Measurements from ENCODE around the gene IMPDH2.

The IMPDH2 gene

DNA sequence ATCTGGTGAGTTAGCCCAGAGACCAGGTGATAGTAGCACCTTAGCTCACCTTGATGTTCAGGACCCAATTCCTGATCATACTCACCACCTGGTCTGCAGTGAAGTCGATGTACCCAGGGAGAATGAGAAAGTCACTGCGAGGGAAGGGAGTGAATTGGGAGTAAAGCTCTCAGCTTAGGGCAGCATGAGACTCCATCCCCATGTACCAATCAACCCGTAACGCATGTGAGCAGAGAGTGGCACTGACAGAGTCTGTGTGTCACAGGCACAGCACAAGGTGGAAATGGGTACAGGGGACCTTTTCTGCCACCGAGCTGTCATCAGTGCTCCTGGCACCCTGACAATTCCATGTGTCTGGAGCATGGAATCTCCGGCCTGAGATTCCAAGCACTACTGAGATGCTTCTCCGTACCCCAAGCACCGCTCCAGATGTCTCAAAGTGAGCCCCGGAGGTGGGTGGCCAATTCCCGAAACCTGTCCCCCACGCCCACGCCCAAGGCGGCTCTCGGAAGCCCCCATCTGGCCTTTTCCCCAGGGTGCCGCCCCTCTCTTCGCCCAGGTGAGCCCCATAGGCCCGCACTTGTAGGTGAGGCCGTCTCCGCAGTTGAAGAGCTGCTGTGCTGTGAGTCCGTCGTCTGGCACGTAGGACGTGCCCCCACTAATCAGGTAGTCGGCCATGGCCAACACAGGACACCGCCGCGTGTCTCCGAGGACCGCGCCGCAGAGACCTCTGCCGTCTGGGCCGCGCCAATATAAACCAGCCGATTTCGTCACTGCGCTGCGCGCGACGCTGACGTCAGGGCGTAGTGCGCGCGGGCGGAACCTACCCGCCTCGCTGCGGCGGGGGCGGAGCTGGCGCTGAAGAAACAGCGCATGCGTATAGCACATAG lies at the start of gene IMPDH2:
TSS of gene IMPDH2 (minus strand) at position 726 of the 890 bp plus-strand sequence. CDS start at position 678, 48 bp downstream.
- DNase-seq (ENCODE audit: low spot score): peak; percentile 95

DNA sequence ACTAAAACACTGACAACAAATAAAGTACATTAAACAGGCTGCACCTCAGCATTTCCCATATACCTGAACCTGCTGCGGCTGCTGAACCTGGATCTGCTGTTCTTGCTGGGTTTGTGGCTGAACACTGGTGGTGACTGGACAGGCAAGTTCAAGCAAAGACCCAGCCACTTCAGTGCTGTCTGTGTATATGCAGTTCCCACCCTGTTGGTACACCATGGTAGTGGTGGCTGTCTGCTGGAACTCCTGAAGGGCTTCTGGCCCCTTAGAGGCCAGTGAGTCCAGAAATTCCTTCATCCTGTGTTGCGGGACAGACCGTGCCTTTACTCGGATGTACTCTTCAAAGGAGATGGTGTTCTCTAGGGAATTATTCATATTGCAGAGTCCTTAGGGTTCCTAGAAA lies 47.4 kb upstream of the IMPDH2 start:
- DNase-seq (ENCODE audit: low spot score): no peak

DNA sequence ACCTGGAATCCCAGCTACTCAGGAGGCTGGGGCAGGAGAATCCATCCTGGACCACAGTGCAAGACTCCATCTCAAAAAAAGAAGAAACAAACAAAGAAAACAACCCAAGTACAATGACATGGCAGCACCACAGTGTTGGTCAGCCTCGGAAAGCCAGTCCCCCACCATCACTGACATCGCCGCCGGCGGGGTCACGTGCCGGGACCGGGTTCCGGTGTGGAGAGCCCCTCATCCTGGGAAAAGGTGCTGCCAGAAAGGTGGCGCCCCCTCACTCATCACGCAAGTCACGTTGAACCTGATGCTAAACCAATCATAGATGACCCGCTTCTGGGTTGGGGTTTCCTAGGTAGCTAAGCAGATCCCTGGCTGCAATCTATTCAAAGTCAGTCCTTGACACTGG lies 46.9 kb upstream of the IMPDH2 start:
- no peak for DNase-seq (ENCODE audit: low spot score)

DNA sequence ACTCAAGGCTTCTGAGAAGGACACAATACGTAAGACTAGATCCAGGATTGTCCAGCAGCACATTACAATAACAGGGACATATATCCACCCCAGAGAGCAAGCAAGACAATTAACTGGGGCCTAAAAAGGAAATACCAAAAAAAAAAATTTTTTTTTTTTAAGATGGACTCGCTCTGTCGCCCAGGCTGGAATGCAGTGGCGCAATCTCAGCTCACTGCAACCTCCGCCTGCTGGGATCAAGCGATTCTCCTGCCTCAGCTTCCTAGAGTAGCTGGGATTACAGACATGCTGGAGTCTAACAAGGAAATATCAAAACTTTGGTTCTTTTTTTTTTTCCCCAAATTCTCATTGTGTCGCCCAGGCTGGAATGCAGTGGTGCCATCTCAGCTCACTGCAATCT lies 28.8 kb upstream of the IMPDH2 start:
- DNase-seq (ENCODE audit: low spot score): no peak

DNA sequence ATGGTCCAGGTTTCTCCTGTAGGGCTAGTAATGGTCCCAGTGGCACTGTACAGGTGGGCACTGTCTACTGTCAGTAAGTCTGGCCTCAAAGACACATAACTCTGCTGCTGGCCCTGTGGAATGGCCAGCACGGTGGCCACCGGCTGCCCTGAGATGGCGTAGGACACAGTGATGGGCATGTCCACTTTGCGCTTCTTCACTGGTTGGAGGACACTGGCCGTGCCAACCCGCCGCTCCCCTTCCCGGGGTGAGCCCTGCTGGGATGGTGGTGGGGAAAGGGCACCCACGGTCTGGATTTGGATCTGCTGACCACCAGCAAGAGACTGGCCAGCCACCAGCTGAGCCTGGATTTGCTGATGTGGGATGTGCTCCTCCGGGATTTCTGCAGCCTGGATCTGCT lies 28.1 kb upstream of the IMPDH2 start:
- DNase-seq (ENCODE audit: low spot score): no peak

DNA sequence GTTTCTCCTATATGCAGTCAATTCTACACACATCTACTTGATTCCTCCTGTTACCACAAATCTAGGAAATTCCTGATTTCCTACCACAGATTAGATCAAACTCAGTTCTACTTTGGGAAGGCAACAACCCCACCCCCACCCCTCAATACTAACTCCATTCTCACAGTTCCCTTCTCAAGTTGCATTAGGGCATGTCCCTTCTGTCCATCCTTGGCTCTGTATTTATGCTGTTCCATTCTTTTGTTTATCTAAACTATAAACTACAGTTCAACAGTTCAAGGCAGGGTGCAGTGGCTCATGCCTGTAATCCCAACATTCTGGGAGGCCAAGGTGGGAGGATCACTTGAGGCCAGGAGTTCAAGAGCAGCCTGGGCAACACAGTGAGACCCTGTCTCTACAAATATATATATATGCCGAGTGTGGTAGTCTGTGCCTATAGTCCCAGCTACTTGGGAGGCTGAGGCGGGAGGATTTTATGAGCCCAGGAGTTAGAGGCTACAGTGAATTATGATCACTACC lies 25.2 kb upstream of the IMPDH2 start:
- no peak for DNase-seq (ENCODE audit: low spot score)

DNA sequence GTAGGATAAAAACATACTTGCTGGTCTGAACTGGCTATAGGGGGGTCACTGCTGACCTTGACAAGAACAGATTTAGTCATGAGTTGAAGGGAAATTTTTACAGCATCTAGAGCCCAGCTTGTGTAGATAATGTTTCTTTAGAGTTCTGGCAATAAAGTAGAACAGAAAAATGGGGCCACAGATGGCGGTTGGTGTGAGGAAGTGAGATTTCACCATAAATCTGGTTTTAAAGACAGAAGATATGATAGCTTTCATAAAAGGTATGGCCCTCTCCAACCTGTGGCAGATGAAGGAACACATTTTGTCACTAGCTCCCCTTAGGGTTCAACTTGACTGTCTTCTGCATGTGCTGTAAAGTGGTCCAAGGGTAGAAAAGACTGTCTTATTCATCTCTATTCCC lies 24.3 kb upstream of the IMPDH2 start:
- DNase-seq (ENCODE audit: low spot score): no peak

DNA sequence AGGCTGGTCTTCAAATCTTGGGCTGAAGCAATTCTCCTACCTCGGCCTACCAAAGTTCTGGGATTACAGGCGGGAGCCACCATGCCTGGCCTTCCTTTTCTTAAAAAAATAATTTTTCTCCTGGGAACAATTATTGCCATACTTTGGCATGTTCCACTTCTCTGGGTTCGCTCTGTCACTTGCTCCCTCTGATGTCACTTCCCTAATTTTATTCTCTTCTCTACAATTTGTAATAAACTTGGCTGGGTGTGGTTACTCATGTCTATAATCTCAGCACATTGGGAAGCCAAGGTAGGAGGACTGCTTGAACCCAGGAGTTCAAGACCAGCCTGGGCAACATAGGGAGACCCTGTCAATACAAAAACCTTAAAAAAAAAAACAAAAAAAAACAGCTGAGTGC lies 6.1 kb upstream of the IMPDH2 start:
- no peak for DNase-seq (ENCODE audit: low spot score)

DNA sequence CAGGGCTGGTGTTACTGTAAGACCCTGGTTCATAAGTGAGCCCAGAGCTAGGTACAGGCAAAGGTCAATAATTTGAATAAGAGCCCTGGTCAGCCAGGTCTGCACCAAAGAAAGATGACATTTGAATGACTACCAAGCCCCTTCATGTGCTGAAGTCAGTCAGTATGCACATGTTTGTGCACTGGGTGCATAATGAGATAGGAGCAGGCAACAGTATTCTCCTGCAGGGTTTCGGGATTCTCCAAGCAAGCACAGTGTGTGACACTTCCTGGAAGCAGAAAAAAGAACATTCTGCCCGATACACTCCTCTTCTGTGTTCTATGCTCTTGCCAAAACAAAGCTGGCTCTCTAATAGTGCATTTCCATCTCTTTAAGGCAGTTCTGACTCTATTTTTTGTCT lies 5.5 kb upstream of the IMPDH2 start:
- no peak for DNase-seq (ENCODE audit: low spot score)

DNA sequence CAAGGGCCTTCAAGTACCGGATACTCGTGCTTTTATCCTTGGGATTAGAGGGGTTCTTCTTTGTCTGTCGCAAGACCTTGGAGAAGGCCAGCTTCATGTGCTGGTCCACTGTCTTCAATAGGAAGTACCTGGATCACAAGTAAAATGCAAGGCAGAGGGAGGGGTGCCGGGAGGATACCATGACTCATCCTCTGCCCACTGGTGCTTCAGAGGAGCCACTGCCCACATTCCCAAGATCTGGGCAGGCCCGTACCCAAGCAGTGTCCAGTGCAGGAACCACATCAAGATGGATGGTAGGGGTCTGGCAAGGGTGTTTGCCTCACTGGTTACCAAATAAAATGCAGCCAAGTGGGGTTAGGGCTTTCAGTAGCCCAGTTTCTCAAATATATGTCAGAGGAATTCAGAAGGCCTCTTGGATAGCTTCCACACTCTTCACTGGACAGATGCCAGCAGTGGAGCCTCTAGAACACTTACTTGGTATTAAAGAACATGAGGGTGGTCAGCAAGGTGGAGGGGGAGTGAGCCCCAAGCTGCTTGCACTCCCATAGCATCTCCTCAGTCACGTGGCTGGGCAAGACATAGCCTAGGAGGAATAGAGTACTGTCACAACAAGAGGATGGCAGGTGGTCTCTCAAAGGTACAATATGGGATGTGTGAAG lies 3.6 kb upstream of the IMPDH2 start:
- no peak for DNase-seq (ENCODE audit: low spot score)

DNA sequence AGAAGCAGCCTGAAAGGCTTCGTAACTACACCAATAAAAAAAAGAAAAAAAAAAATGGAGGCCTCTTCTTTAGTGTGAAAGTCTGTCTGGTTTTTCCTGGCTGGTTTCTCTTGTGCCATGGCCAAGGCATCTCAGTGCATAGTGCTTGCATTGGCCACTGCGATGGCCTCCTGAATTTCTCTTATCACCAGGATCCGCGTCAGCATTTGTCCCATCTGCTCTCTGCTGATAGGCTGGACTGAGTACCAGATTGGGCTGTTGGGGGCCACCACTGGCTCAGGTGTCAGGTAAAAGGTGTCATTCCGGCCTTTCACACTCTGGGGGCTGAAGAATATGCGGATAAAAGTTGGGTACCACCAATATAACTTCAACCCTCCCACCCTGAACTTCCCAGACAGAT lies 1.1 kb upstream of the IMPDH2 start:
- no peak for DNase-seq (ENCODE audit: low spot score)

DNA sequence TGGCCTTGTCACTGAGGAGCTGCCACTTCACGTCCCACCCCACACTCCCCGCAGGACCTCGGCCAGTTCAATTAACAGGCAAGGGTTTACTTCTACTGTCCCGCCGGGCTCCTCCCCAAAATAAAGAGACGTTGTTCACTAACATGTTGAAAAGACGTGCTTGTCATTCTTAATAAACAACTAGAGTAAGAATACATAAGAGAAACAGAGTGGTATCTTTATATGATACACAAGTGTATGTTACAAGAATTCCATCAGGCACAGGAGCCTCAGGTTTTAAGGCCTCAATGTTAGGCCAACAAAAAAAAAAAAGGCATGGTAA lies 326 bp upstream of the IMPDH2 start:
- DNase-seq (ENCODE audit: low spot score): no peak

DNA sequence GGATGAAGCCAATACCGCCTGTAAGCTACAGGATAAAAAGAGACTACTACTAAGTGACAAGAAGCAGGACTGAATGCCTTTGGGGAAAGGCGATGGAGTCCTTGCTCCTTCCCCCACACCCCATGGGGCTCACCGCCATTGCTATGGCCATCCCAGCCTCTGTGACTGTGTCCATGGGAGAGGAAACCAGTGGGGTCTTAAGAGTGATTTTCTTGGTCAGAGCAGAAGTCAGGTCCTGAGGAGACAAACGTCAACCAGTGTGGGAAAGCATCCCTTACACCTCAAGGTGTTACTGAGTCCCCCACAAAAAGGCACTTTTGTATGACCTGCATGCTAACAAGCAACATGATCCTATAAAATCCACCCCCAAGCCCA lies 913 bp downstream of the IMPDH2 start:
- no peak for DNase-seq (ENCODE audit: low spot score)

DNA sequence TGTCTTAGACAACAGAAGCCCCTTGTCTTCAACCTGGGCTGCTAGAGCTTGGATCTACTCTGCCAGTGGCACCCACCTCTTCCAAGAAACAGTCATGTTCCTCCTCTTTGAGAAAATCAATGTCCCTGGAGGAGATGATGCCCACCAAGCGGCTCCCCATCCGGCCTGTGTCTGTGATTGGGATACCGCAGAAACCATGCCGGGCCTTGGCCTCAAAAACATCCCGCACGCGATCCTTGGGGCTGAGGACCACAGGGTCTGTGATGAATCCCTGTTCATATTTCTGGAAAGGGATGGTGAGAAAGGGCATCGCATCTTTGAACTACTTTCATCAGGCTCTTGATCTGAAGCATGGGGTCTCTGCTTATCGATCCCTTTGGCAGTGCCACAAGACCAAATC lies 1.6 kb downstream of the IMPDH2 start:
- DNase-seq (ENCODE audit: low spot score): no peak

DNA sequence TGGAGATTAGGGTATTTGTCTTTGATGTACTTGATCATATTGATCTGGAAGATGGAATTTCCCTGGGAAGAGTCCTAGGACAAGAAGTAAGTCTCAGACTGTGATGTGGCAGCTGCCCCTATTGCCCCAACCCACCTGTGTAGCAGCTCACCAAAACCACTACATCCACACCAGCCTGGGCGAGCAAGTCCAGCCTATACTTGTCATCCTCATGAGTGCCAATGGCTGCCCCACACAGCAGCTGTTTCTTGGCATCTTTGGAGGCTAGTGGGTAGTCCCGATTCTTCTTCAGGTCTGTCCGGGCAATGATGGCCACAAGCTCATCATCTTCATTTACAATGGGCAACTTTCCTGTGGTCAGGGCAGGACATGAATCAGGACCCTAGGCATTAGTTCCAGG lies 2.7 kb downstream of the IMPDH2 start:
- no peak for DNase-seq (ENCODE audit: low spot score)

DNA sequence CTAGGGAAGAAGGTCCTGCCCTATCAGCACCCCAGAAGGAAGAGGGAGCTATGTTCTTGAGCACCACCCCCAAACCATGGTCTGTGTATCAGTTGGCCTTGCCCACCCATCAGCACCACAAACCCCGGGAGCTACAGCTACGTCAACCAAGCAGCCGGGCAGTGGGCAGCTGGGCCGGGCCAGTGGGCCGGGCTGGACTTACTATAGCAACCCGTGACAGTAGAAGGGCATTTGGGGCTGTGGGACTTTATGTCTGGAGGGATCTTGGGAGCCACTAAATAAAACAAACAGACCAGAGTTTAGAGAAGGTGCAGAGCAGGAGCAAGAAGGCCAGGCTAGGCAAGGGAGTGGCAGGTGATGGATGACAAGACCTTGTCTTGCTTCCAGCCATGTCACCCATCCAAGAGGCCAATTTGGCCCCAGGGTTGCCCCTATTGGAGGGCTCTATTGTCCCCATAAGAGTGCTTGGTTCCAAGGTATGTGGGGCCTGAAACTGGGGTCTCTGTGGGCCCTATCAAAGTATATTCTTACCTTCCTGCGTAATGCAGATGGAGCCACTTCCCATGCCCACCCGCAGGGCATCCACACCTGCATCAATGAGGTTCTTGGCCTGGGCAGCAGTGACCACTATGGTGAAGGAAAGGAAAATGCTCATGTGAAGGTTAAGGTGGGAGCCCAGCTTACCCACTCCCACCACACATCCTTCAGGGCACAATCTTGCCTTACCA lies 3.2 kb downstream of the IMPDH2 start:
- DNase-seq (ENCODE audit: low spot score): no peak

DNA sequence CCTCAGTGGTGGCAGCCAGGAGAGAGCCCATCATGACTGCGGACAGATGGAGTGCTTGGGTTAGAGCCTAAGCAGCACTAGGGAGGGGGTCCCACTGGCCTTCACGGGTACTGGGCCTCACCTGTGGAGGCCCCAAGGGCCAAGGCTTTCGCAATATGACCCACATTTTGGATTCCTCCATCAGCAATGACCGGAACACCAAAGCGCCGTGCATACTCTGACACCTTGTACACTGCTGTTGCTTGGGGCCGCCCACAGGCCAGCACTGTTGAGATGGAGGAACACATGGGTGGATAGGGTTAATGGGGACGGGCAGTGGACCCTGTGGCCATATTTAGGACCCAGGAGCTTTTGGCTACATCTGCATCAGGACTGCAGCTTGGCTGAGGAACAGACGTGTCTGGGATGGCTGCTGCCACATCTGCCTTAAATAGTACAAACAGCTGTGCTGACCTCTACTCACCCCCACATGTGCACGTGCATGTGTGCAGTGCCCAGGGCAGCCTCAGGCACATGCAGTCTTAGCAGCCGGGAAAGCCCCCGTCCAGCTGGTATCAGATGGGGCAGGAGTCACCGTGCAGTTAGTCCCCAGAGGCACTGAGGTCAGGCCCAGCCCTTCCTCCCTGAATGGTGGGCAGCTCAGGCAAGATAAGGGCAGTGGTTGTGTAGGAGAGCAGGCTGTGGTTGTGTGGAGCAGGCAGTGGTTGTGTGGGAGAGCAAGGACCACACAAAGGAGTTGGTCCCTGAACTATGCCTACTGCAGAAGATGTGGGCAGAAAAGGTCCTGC lies 4.0 kb downstream of the IMPDH2 start:
- DNase-seq (ENCODE audit: low spot score): no peak

DNA sequence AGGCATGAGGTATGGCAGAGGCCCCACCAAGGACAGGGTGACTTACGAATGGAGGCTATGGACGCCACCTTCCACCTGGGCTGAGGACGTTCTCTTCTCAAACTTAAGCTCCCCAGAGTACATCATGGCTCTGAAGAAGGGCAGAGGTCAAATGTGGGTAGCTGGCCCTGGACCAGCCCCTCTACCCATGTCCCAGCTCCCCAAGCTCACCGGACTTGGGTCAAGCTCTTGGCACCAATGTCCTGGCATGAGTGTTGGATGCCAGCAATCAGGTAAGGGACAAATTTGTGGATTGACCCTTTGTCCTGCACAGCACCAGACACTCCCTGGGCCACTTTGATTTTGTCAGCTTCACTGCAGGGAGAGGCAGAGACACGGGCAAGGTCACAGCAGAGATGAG lies 4.7 kb downstream of the IMPDH2 start:
- no peak for DNase-seq (ENCODE audit: low spot score)

DNA sequence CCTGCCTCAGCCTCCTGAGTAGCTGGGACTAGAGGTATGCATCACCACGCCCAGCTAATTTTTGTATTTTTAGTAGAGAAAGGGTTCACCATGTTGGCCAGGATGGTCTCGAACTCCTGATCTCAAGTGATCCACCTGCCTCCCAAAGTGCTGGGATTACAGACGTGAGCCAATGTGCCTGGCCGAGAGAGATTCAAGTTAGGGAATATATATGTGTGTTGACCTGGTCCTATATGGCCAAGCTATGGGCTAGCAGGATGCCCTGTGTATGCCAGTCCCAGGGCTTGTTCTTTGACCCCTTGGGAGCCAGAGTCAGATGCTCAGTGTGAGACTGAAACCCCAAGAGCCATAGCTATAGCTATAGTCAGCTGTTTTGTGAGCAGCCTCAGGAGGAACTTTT lies 5.4 kb downstream of the IMPDH2 start:
- no peak for DNase-seq (ENCODE audit: low spot score)

DNA sequence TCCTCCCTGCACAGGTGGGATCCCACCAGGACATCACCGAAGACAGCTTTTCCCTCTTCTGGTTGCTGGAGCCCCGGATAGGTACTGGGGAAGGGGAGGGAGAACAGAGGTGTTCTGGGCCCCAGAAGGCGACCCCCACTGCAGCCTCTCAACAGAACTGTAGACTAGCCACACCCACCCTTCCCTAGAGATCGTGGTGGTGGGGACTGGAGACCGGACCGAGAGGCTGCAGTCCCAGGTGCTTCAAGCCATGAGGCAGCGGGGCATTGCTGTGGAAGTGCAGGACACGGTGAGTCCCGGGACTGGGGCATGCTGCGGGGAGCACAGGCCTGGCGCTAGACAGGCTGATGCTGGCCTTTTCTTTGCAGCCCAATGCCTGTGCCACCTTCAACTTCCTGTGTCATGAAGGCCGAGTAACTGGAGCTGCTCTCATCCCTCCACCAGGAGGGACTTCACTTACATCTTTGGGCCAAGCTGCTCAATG lies 6.5 kb downstream of the IMPDH2 start:
- DNase-seq (ENCODE audit: low spot score): peak; percentile 46

DNA sequence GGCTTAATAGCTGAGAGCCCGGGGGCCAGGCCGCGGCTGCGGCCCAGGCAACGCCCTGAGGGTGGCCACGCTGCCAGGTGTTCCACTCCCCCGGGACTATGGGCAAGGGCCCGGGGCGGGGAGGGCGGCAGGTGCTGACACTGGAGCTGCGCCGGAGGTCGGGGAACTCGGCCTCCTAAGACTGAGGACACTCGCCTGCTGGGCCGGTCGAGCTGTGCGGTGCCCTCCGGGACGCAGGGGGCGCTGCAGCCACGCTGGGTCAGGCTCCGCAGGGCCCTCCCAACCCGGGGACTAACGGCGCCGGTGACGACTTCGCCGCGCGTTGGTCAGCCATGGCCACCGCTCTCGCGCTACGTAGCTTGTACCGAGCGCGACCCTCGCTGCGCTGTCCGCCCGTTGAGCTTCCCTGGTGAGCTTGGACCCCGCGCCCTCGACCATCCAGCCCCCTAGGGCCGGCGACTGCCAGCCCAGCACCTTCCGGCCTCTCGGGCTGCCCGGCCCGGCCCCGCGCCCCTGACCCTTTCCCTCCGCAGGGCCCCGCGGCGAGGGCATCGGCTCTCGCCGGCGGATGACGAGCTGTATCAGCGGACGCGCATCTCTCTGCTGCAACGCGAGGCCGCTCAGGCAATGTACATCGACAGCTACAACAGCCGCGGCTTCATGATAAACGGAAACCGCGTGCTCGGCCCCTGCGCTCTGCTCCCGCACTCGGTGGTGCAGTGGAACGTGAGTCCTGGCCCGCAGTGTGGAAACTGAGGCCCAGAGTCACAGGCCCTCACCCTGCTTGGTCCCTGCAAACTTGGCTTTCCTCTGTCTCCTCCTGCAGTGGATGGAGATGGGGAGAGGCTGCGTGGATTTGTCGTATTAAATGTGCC lies 7.1 kb downstream of the IMPDH2 start, which contains the start of gene NDUFAF3:
TSS of gene NDUFAF3 (plus strand) at position 309 of the 875 bp plus-strand sequence. CDS start at position 333, 24 bp downstream.
- DNase-seq (ENCODE audit: low spot score): peak; percentile 96

Measured in ecto neural progenitor cell (in vitro differentiated cells).